Stimulated activated CD4-positive, alpha-beta T cell treated with anti-CD3 and anti-CD28 coated beads, Interleukin-4, amount 100 ng/mL, for 24 hours (primary cell): ENCODE results near the gene FAM236D.
"Not testable (repeated sequence)": the region's sequence is repeated elsewhere in the genome, so short reads cannot be mapped to it uniquely, and the experiment has no call there.

Experiments
- DNase-seq: peaks from one replicate; pipeline ENCODE4 v3.0.0-alpha.2; 2020

The FAM236D gene

GRCh38 chrX:72808110-72808509 is at the start of gene FAM236D:
TSS of gene FAM236D (minus strand) at chrX:72808210. CDS start at chrX:72808110, 100 bp downstream.
- DNase-seq = not testable (repeated sequence)

DNA sequence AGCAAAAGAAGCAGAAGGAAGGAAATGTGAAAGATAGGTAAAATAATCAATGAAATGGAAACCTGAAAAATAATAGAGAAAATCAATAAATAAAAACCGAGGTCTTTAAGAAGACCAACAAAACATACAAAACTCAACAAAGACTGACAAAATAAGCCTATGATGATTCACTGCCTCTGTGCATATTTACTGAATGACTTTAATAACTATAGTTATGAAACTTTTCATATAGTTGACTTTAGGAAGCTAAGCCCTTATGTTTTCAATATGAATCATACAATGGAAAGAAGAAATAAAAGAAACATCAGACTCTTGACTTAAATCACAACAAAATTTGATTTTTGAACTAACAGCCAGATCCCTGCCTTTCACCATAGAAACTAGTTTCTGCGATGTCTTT is 29.5 kb upstream of the FAM236D start:
- DNase-seq = not testable (repeated sequence)

DNA sequence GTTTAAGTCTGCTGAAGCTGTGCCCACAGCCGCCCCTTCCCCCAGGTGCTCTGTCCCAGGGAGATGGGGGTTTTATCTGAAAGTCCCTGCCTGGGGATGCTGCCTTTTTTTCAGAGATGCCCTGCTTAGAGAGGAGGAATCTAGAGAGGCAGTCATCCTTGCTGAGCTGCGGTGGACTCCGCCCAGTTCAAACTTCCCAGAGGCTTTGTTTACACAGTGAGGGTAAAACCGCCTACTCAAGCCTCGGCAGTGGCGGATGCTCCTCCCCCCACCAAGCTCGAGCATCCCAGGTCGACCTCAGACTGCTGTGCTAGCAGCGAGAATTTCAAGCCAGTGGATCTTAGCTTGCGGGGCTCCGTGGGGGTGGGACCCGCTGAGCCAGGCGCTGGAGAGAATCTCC is 22.7 kb upstream of the FAM236D start:
- not testable (repeated sequence) for DNase-seq

DNA sequence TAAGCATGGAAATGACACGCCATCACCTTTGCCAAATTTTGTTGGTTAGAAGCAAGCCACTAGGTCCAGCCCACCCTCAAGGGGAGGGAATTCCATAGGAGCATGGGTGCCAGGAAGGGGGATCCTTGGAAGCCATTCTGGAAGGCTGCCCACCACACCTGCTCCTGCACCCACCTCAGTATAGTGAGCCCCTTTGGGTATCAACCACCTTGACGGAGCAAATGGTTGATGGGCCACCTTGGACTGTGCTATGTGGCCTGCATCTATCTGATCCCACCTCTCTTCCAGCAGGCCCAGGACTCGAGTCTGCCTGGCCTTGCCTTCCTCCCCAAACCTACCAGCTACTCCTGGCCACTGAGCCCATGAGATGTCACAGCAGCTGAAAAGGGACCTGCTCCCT is 17.6 kb downstream of the FAM236D start:
- not testable (repeated sequence) for DNase-seq

DNA sequence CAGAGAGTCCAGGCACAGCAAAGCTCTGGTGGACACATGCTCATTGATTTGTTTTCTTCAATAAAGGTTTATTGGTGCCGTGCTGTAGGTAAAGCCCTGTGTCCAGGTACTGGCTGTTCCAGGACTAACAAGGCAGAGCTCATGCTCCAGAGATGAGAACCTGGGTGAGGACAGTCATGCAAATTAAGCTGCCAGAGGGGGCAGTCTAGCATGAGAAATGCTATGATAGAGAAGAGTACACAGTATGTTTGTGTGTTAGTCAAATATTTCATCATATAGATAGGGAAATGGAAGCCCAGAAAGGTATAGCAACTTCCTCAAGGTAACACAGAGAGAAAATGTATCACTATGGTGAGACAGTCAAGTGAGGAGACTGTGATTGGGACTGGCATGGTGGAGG is 19.9 kb downstream of the FAM236D start:
- not testable (repeated sequence) for DNase-seq

- not testable (repeated sequence) for DNase-seq
Observed at GRCh38 chrX:72783964-72784363, 24.0 kb downstream of the FAM236D start.

- DNase-seq = not testable (repeated sequence)
Observed at GRCh38 chrX:72783365-72783936, 24.6 kb downstream of the FAM236D start.

DNA sequence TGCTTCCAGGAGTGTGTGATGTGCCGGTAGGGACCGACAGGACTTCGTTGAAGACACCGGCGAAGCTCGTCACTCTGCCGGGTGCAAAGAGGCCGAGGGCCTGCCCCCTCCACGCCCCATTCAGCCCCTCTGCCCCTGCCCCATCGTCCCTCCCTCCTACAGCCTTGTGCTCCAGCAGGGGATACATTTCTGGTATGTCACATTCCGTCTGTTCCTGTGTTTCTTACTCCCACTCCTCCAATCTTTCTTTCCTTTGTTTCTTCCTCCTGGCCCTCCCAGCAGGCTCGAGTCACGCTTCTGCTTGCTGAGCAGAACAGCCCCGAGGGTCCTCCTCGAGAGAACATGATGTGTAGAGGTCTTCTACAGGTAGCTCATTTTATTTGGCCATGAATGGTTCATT is 25.4 kb downstream of the FAM236D start, which contains the start of gene FAM236B:
Gene FAM236B, minus strand, starts transcription at position 101 of the 400 bp plus-strand sequence. Its CDS starts 100 bp downstream, at position 1.
- DNase-seq = not testable (repeated sequence)

- not testable (repeated sequence) for DNase-seq
Observed at GRCh38 chrX:72778146-72778545, 29.9 kb downstream of the FAM236D start.

DNA sequence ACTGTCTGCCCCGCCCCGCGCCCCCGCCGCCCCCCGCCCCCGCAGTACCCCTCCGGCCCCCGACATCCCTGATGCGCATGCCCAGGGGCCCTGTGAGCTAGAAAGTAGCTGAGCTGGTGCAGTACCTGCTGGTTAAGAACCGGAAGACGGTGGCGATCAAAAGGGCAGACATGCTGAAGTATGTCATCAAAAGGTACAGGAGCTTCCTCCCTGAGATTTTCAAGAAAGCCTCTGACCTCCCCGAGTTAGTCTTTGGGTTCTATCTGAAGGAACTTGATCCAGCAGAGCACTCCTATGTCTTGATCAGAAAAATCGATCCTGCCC is 30.6 kb downstream of the FAM236D start:
- DNase-seq = not testable (repeated sequence)

GRCh38 chrX:72776653-72777466 is 31.1 kb downstream of the FAM236D start, which contains the start of gene DMRTC1B:
TSS of gene DMRTC1B (plus strand) at chrX:72776890. CDS start at chrX:72845136, 68,246 bp downstream.
- DNase-seq = not testable (repeated sequence)

DNA sequence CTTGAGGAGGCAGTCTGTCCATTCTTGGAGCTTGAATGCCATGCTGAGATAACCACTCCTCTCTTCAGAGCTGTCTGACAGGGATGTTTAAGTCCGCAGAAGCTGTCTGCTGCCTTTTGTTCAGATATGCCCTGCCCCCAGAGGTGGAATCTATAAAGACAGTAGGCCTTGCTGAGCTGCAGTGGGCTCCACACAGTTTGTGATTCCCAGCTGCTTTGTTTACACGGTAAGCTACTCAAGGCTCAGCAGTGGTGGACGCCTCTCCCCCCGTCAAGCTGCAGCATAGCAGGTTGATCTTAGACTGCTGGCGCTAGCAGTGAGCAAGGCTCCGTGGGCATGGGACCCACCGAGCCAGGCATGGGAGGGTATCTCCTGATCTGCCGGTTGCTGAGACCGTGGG is 47.6 kb downstream of the FAM236D start:
- not testable (repeated sequence) for DNase-seq
